A204.1 (cell line): Measurements from ENCODE around the gene ENTREP3.
"Not testable (repeated sequence)": the region's sequence is repeated elsewhere in the genome, so short reads cannot be mapped to it uniquely, and the experiment has no call there.

Experiments
- FAIRE-seq: peaks from 2 replicates; lab custom pipeline; 2012; peaks lifted over from hg19 to GRCh38; lab: Jason Lieb, UNC

The ENTREP3 gene

GRCh38 chr1:155250633-155251449, 4.4 kb downstream of the ENTREP3 start:
- no peak for FAIRE-seq

GRCh38 chr1:155250246-155250632, 5.0 kb downstream of the ENTREP3 start:
- FAIRE-seq, result no peak

GRCh38 chr1:155247667-155248553, 7.4 kb downstream of the ENTREP3 start:
- no peak for FAIRE-seq

GRCh38 chr1:155246796-155247195, 8.5 kb downstream of the ENTREP3 start:
- FAIRE-seq, result not testable (repeated sequence)

GRCh38 chr1:155245163-155245524, 10.1 kb downstream of the ENTREP3 start:
- FAIRE-seq, result no peak

GRCh38 chr1:155244368-155245162, 10.7 kb downstream of the ENTREP3 start:
- peak; percentile 84 for FAIRE-seq

GRCh38 chr1:155242805-155243358, 12.4 kb downstream of the ENTREP3 start:
- FAIRE-seq, result no peak

- FAIRE-seq, result no peak
Measured at GRCh38 chr1:155241841-155242264, 13.4 kb downstream of the ENTREP3 start.

- no peak for FAIRE-seq
Measured at GRCh38 chr1:155241069-155241679, 14.1 kb downstream of the ENTREP3 start.

- FAIRE-seq, result no peak
Measured at GRCh38 chr1:155236451-155236850, 18.8 kb downstream of the ENTREP3 start.

- FAIRE-seq, result not testable (repeated sequence)
Measured at GRCh38 chr1:155235375-155235774, 19.9 kb downstream of the ENTREP3 start.

- not testable (repeated sequence) for FAIRE-seq
Measured at GRCh38 chr1:155233502-155233901, 21.8 kb downstream of the ENTREP3 start.

GRCh38 chr1:155232001-155232978, 23.0 kb downstream of the ENTREP3 start:
- not testable (repeated sequence) for FAIRE-seq

- not testable (repeated sequence) for FAIRE-seq
Measured at GRCh38 chr1:155231302-155231701, 24.0 kb downstream of the ENTREP3 start.

- no peak for FAIRE-seq
Measured at GRCh38 chr1:155228096-155228427, 27.2 kb downstream of the ENTREP3 start.

GRCh38 chr1:155227261-155228095, 27.8 kb downstream of the ENTREP3 start:
- peak; percentile 94 for FAIRE-seq

GRCh38 chr1:155226910-155227260, 28.4 kb downstream of the ENTREP3 start:
- no peak for FAIRE-seq

GRCh38 chr1:155226188-155226909, 28.9 kb downstream of the ENTREP3 start:
- no peak for FAIRE-seq

GRCh38 chr1:155225404-155225759, 29.9 kb downstream of the ENTREP3 start:
- FAIRE-seq, result not testable (repeated sequence)
